ENCODE measurements around the gene DIP2A.

GRCh38 chr21:46556802-46557201, 98.1 kb downstream of the DIP2A start:
- TF ChIP-seq, protein P1, sequence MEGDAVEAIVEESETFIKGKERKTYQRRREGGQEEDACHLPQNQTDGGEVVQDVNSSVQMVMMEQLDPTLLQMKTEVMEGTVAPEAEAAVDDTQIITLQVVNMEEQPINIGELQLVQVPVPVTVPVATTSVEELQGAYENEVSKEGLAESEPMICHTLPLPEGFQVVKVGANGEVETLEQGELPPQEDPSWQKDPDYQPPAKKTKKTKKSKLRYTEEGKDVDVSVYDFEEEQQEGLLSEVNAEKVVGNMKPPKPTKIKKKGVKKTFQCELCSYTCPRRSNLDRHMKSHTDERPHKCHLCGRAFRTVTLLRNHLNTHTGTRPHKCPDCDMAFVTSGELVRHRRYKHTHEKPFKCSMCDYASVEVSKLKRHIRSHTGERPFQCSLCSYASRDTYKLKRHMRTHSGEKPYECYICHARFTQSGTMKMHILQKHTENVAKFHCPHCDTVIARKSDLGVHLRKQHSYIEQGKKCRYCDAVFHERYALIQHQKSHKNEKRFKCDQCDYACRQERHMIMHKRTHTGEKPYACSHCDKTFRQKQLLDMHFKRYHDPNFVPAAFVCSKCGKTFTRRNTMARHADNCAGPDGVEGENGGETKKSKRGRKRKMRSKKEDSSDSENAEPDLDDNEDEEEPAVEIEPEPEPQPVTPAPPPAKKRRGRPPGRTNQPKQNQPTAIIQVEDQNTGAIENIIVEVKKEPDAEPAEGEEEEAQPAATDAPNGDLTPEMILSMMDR (conservative IDR thresholded peaks at IDR 0.05; ENCODE audit: low read depth in 2 of 2) = no peak
- TF ChIP-seq, protein P2, sequence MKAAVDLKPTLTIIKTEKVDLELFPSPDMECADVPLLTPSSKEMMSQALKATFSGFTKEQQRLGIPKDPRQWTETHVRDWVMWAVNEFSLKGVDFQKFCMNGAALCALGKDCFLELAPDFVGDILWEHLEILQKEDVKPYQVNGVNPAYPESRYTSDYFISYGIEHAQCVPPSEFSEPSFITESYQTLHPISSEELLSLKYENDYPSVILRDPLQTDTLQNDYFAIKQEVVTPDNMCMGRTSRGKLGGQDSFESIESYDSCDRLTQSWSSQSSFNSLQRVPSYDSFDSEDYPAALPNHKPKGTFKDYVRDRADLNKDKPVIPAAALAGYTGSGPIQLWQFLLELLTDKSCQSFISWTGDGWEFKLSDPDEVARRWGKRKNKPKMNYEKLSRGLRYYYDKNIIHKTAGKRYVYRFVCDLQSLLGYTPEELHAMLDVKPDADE (IDR thresholded peaks at IDR 0.05) = no peak
- no peak for TF ChIP-seq EZH2 (IDR thresholded peaks at IDR 0.05; ENCODE audit: low read depth, unreplicated experiment)
- no peak for TF ChIP-seq ZNF331 (CRISPR knock-in tag; IDR thresholded peaks at IDR 0.05; ENCODE audit: low read depth)
- TF ChIP-seq POLR2AphosphoS5 (IDR thresholded peaks at IDR 0.05; ENCODE audit: low read depth) = no peak
- TF ChIP-seq ZNF114 (CRISPR knock-in tag; IDR thresholded peaks at IDR 0.05) = no peak
- no peak for TF ChIP-seq CREB1 (CRISPR knock-in tag; IDR thresholded peaks at IDR 0.05; ENCODE audit: low read depth)
- no peak for TF ChIP-seq STAT1 (IDR thresholded peaks at IDR 0.05; ENCODE audit: unreplicated experiment)
- TF ChIP-seq EZH2phosphoT487 (IDR thresholded peaks at IDR 0.05; ENCODE audit: unreplicated experiment) = no peak
- no peak for TF ChIP-seq JUNB (IDR thresholded peaks at IDR 0.05; ENCODE audit: unreplicated experiment)
- TF ChIP-seq, protein P3, sequence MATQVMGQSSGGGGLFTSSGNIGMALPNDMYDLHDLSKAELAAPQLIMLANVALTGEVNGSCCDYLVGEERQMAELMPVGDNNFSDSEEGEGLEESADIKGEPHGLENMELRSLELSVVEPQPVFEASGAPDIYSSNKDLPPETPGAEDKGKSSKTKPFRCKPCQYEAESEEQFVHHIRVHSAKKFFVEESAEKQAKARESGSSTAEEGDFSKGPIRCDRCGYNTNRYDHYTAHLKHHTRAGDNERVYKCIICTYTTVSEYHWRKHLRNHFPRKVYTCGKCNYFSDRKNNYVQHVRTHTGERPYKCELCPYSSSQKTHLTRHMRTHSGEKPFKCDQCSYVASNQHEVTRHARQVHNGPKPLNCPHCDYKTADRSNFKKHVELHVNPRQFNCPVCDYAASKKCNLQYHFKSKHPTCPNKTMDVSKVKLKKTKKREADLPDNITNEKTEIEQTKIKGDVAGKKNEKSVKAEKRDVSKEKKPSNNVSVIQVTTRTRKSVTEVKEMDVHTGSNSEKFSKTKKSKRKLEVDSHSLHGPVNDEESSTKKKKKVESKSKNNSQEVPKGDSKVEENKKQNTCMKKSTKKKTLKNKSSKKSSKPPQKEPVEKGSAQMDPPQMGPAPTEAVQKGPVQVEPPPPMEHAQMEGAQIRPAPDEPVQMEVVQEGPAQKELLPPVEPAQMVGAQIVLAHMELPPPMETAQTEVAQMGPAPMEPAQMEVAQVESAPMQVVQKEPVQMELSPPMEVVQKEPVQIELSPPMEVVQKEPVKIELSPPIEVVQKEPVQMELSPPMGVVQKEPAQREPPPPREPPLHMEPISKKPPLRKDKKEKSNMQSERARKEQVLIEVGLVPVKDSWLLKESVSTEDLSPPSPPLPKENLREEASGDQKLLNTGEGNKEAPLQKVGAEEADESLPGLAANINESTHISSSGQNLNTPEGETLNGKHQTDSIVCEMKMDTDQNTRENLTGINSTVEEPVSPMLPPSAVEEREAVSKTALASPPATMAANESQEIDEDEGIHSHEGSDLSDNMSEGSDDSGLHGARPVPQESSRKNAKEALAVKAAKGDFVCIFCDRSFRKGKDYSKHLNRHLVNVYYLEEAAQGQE (IDR thresholded peaks at IDR 0.05; ENCODE audit: unreplicated experiment) = no peak
- TF ChIP-seq, protein P4, sequence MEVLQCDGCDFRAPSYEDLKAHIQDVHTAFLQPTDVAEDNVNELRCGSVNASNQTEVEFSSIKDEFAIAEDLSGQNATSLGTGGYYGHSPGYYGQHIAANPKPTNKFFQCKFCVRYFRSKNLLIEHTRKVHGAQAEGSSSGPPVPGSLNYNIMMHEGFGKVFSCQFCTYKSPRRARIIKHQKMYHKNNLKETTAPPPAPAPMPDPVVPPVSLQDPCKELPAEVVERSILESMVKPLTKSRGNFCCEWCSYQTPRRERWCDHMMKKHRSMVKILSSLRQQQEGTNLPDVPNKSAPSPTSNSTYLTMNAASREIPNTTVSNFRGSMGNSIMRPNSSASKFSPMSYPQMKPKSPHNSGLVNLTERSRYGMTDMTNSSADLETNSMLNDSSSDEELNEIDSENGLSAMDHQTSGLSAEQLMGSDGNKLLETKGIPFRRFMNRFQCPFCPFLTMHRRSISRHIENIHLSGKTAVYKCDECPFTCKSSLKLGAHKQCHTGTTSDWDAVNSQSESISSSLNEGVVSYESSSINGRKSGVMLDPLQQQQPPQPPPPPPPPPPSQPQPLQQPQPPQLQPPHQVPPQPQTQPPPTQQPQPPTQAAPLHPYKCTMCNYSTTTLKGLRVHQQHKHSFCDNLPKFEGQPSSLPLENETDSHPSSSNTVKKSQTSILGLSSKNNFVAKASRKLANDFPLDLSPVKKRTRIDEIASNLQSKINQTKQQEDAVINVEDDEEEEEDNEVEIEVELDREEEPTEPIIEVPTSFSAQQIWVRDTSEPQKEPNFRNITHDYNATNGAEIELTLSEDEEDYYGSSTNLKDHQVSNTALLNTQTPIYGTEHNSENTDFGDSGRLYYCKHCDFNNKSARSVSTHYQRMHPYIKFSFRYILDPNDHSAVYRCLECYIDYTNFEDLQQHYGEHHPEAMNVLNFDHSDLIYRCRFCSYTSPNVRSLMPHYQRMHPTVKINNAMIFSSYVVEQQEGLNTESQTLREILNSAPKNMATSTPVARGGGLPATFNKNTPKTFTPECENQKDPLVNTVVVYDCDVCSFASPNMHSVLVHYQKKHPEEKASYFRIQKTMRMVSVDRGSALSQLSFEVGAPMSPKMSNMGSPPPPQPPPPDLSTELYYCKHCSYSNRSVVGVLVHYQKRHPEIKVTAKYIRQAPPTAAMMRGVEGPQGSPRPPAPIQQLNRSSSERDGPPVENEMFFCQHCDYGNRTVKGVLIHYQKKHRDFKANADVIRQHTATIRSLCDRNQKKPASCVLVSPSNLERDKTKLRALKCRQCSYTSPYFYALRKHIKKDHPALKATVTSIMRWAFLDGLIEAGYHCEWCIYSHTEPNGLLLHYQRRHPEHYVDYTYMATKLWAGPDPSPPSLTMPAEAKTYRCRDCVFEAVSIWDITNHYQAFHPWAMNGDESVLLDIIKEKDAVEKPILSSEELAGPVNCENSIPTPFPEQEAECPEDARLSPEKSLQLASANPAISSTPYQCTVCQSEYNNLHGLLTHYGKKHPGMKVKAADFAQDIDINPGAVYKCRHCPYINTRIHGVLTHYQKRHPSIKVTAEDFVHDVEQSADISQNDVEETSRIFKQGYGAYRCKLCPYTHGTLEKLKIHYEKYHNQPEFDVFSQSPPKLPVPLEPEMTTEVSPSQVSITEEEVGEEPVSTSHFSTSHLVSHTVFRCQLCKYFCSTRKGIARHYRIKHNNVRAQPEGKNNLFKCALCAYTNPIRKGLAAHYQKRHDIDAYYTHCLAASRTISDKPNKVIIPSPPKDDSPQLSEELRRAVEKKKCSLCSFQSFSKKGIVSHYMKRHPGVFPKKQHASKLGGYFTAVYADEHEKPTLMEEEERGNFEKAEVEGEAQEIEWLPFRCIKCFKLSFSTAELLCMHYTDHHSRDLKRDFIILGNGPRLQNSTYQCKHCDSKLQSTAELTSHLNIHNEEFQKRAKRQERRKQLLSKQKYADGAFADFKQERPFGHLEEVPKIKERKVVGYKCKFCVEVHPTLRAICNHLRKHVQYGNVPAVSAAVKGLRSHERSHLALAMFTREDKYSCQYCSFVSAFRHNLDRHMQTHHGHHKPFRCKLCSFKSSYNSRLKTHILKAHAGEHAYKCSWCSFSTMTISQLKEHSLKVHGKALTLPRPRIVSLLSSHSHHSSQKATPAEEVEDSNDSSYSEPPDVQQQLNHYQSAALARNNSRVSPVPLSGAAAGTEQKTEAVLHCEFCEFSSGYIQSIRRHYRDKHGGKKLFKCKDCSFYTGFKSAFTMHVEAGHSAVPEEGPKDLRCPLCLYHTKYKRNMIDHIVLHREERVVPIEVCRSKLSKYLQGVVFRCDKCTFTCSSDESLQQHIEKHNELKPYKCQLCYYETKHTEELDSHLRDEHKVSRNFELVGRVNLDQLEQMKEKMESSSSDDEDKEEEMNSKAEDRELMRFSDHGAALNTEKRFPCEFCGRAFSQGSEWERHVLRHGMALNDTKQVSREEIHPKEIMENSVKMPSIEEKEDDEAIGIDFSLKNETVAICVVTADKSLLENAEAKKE (CRISPR knock-in tag; IDR thresholded peaks at IDR 0.05) = no peak
- TF ChIP-seq NANOG (IDR thresholded peaks at IDR 0.05; ENCODE audit: borderline replicate concordance) = no peak

Measured in GM23338 (cell line).